Pancreas (tissue), 10 donors: ENCODE results near the gene MTMR10. TPM values are rescaled to one million over a fixed set of nuclear protein-coding genes. Genes with fewer than 3 reads are reported as not detected.

Experiments used
- ATAC-seq, 4 donors: fragments of 200-7000 bp; cut with Tn5 transposase; one replicate each; pipeline versions ENCODE4 v1.8.0 to v1.9.1; 2020; ENCODE audit warnings: mild to moderate bottlenecking in 4 of 4, moderate library complexity in 4 of 4
- DNase-seq, 6 donors: peaks; one replicate each; pipeline ENCODE4 v3.0.0-alpha.2; 2020
- FAIRE-seq: peaks from 2 replicates; lab custom pipeline; 2012; peaks lifted over from hg19 to GRCh38; lab: Jason Lieb, UNC
- H3K27ac ChIP-seq, 4 donors: fragments of 200-600 bp; sonication (generic); 1 replicate in 3 of 4; 2 replicates in 1 of 4; pipeline versions ENCODE4 v1.5.0 to v1.8.0; 2020
- H3K27me3 ChIP-seq, 4 donors: fragments of 200-600 bp; one replicate each; pipeline ENCODE4 v1.8.0; 2021
- H3K36me3 ChIP-seq, 3 donors: fragments of 200-600 bp; sonication (generic) in 1 of 3; one replicate each; pipeline versions ENCODE4 v1.5.0 to v1.8.0; 2020 to 2021
- H3K4me1 ChIP-seq, 3 donors: fragments of 200-600 bp; one replicate each; pipeline ENCODE4 v1.8.0; 2021
- H3K4me3 ChIP-seq, 4 donors: fragments of 200-600 bp; sonication (generic) in 2 of 4; one replicate each; pipeline versions ENCODE4 v1.5.0 to v1.8.0; 2020 to 2021
- H3K9me3 ChIP-seq, 4 donors: fragments of 200-600 bp; one replicate each; pipeline ENCODE4 v1.8.0; 2021
- CTCF ChIP-seq, 4 donors: fragments of 200-600 bp; sonication (generic) in 3 of 4; IDR thresholded peaks; one replicate each; pipeline versions ENCODE4 v1.5.0 to v1.8.0; 2021; ENCODE audit warnings: antibody characterized with exemption in 4 of 4
- WGBS, 2 donors: extraction: QIAGEN DNeasy Blood & Tissue Kit; methylation state at CpG; one replicate each; pipeline ENCODE4 v1.1.7; 2013; 5-methylcytosine and 5-hydroxymethylcytosine counted together
- intact Hi-C, 3 donors: fragments of 100-400 bp; cut with DNase I; formaldehyde crosslinking; loops; one replicate each; pipeline versions ENCODE4 v1.11.1 to v1.14.2; 2022
- polyA plus RNA-seq, 2 donors: library from polyadenylated mRNA; stranded (reverse); fragments of 200-250 nt; gene quantifications; one replicate each; pipeline ENCODE4 v1.2.3, GENCODE V29; 2013
- total RNA-seq, 6 donors: library from RNA; stranded (reverse); fragmentation: NEBNext Ultra II Directional in 4 of 6; extraction: Animal tissue kit (Norgen Biotek cat#: 25700) in 4 of 6; gene quantifications; one replicate each; pipeline versions ENCODE4 v1.2.1 to v1.2.4, GENCODE V29; 2021 to 2023
- donor health status: healthy with polysubstance abuse.
- donor health status: DM: no; HTN: no; CAD: no; lungs with moderate emphysema.
- donor health status: DM: no; HTN: no; CAD: no.
- donor health status: control.
- donor health status: control.
- donor health status: Bipolar disorder and iron deficiency.
- donor health status: DM: yes; HTN: yes; CAD: no.
- donor health status: DM: no; HTN: no; CAD: no.
- donor health status: DM: no; HTN: no; CAD: no.
- donor health status: DM: yes; HTN: yes; CAD: no.

Gene MTMR10
- total and polyA plus RNA-seq, 8 donors, result 7.5 to 18.9 (median 12.0) TPM

GRCh38 chr15:31004220-31004733 is 12.8 kb upstream of the MTMR10 start:
- no peak for FAIRE-seq
- Histone ChIP-seq H3K9me3 (no peaks in the 10 kb centered on the region), H3K36me3 (no peaks in the 10 kb centered on the region), H3K27me3 (no peaks in the 10 kb centered on the region), H3K4me1 (no peaks in the 10 kb centered on the region), H3K27ac (no peak overlapping the region), H3K4me3 (no peak overlapping the region)
- TF ChIP-seq CTCF (IDR thresholded peaks at IDR 0.05), result no peak
- intact Hi-C loops, result no loop called here
- WGBS, 2 donors, result 46 to 59% methylated on average over 5 of the region's 5 CpGs
- no peak for DNase-seq
- ATAC-seq, result peak in 1 of 4 donors; percentile 27

DNA sequence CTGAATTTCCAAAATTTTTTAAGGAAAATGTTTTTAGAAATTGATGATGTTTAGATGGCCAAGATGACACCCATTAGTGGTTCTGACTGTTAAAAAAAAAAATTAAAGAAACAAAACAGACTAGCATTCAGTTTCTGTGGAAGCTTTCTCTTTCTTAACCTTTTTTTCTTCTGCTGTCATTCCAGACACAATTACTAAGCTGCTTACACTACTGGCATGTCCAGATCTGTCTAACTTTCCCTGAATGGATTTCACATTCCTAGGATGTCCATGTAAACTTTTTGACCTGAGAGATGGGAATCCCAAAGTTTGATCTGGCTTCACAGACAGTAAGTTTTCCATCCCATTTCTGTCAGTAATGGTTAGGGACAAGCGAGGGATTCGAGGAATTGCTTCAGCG is 10.3 kb upstream of the MTMR10 start:
- ATAC-seq, result no peak
- no peak overlapping the region for H3K27ac ChIP-seq
- WGBS, 2 donors, result 92 to 96% methylated on average over 3 of the region's 3 CpGs
- no peaks in the 10 kb centered on the region for H3K36me3 ChIP-seq
- intact Hi-C loops, result no loop called here
- TF ChIP-seq CTCF (IDR thresholded peaks at IDR 0.05), result no peak
- FAIRE-seq, result no peak
- no peak for DNase-seq
- no peaks in the 10 kb centered on the region for H3K4me1 ChIP-seq
- H3K27me3 ChIP-seq, result no peaks in the 10 kb centered on the region
- H3K9me3 ChIP-seq, result no peaks in the 10 kb centered on the region
- H3K4me3 ChIP-seq, result no peak overlapping the region

GRCh38 chr15:30999729-31000128 is 8.3 kb upstream of the MTMR10 start:
- intact Hi-C loops, result no loop called here
- ATAC-seq, result no peak
- H3K4me3 ChIP-seq, result no peak overlapping the region
- no peaks in the 10 kb centered on the region for H3K9me3 ChIP-seq
- WGBS, 2 donors, result 59 to 63% methylated on average over 3 of the region's 3 CpGs
- no peak for TF ChIP-seq CTCF (IDR thresholded peaks at IDR 0.05)
- no peak overlapping the region for H3K27ac ChIP-seq
- no peak for DNase-seq
- no peaks in the 10 kb centered on the region for H3K36me3 ChIP-seq
- H3K4me1 ChIP-seq, result no peaks in the 10 kb centered on the region
- no peaks in the 10 kb centered on the region for H3K27me3 ChIP-seq
- FAIRE-seq, result no peak

- no peak overlapping the region for H3K27ac ChIP-seq
- 92% methylated on average over 1 of the region's 1 CpG for WGBS, 2 donors
- intact Hi-C loops, result no loop called here
- no peak for ATAC-seq
- peaks cover 0 to 2% (median 0%) of the 10 kb centered on the region in 3 donors for H3K4me1 ChIP-seq
- TF ChIP-seq CTCF (IDR thresholded peaks at IDR 0.05), result no peak
- DNase-seq, result no peak
- H3K36me3 ChIP-seq, result no peaks in the 10 kb centered on the region
- no peaks in the 10 kb centered on the region for H3K9me3 ChIP-seq
- no peak for FAIRE-seq
- H3K4me3 ChIP-seq, result no peak overlapping the region
- H3K27me3 ChIP-seq, result no peaks in the 10 kb centered on the region
Measured at GRCh38 chr15:30997270-30997669, 5.8 kb upstream of the MTMR10 start.

GRCh38 chr15:30992249-30992864 is 929 bp upstream of the MTMR10 start:
- H3K9me3 ChIP-seq, result no peaks in the 10 kb centered on the region
- 45 to 50% methylated on average over 7 of the region's 7 CpGs for WGBS, 2 donors
- TF ChIP-seq CTCF (IDR thresholded peaks at IDR 0.05), result no peak
- no peaks in the 10 kb centered on the region for H3K36me3 ChIP-seq
- FAIRE-seq (no peak), ATAC-seq (peak in 2 of 4 donors; percentile 1 to 2), DNase-seq (no peak)
- intact Hi-C loops, result no loop called here
- H3K4me3 ChIP-seq, result peak overlapping the region; percentile 63 to 93 (median 72)
- H3K27ac ChIP-seq, result peak overlapping the region; percentile 71 to 96 (median 90)
- H3K4me1 ChIP-seq, result peaks cover 0 to 29% (median 17%) of the 10 kb centered on the region in 3 donors
- no peaks in the 10 kb centered on the region for H3K27me3 ChIP-seq
